Liver (tissue), 3 donors: ENCODE results near the gene SNCA.

Experiments used
- ATF3 ChIP-seq: IDR thresholded peaks from 2 replicates; pipeline ENCODE4 v1.6.1; 2016; ENCODE audit warnings: antibody characterized with exemption
- CTCF ChIP-seq: fragments of 150-350 bp; IDR thresholded peaks from 2 replicates; pipeline ENCODE4 v1.5.1; 2017; ENCODE audit warnings: improper control_type of control experiment, low read depth, low read length; ENCODE audit not compliant: missing input control
- MAX ChIP-seq: IDR thresholded peaks from 2 replicates; pipeline ENCODE4 v1.6.1; 2016; ENCODE audit warnings: antibody characterized with exemption
- donor health status: healthy.
- donor health status: healthy.

- TF ChIP-seq MAX (no peak), CTCF (no peak), ATF3 (no peak)
Observed at GRCh38 chr4:89813197-89813596, 23.8 kb downstream of the SNCA start.
